ENCODE data around the gene WDFY2. TPM values are rescaled to one million over a fixed set of nuclear protein-coding genes. Genes with fewer than 3 reads are reported as not detected.
"Not testable (repeated sequence)": the region's sequence is repeated elsewhere in the genome, so short reads cannot be mapped to it uniquely, and the experiment has no call there.

Gene WDFY2
- total RNA-seq, 1 donor from 2014 or later = 6.8 TPM

DNA sequence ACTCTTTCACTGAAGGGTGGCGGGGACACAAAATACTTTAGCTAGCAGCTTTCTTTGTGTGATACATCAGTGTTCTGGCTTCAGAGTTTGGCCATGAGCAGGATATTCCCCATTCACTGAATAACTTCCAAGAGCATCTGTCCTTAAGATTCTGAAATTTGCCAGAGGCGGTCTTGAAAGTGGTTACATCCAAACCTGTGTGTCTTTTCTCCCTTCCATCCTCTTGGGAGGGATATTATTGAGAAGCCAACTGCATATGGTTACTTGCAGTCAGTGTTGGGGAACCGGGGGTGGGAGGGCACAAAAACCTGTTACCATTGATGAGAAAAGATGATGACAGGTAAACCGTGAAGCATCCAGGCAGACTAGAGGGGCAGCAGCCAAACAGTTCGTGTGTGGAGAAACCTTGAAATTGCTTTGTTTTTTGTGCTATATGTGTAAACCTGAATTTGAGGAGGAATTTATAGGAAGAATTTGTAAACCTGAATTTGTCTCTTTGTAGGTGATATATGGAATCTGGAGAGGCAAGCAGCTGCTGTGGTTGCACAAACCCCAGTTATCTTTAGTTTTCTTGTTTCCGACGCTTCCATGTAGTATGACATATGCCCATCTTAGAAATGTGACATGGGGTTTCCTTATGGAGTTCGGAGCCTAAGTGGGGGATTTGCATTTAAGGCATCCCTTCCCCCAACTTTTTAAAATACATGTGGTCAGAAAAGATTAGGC, 104.8 kb downstream of the WDFY2 start:
- Histone ChIP-seq H3K36me3 (ENCODE audit: control insufficient read depth in 3 of 3, insufficient read depth in 3 of 3, low read length in 3 of 3) (no peaks in the 10 kb centered on the region), H3K4me3 (ENCODE audit: low read length in 3 of 3) (no peak overlapping the region), H3K4me1 (ENCODE audit: control insufficient read depth in 3 of 3, insufficient read depth in 3 of 3, low read length in 3 of 3) (no peaks in the 10 kb centered on the region), H3K9me3 (ENCODE audit: control insufficient read depth in 3 of 3, low read length in 3 of 3) (no peaks in the 10 kb centered on the region), H3K27ac (ENCODE audit: low read depth, low read length) (no peak overlapping the region), H3K27me3 (ENCODE audit: control insufficient read depth in 3 of 3, insufficient read depth in 3 of 3, low read length in 3 of 3) (no peaks in the 10 kb centered on the region), H3K9ac (ENCODE audit: low read depth in 1 of 3, low read length in 3 of 3) (no peak overlapping the region)

- Histone ChIP-seq H3K36me3 (ENCODE audit: control insufficient read depth in 3 of 3, insufficient read depth in 3 of 3, low read length in 3 of 3) (no peaks in the 10 kb centered on the region), H3K27me3 (ENCODE audit: control insufficient read depth in 3 of 3, insufficient read depth in 3 of 3, low read length in 3 of 3) (no peaks in the 10 kb centered on the region), H3K27ac (ENCODE audit: low read depth, low read length) (no peak overlapping the region), H3K9me3 (ENCODE audit: control insufficient read depth in 3 of 3, low read length in 3 of 3) (no peaks in the 10 kb centered on the region), H3K4me3 (ENCODE audit: low read length in 3 of 3) (no peak overlapping the region), H3K9ac (ENCODE audit: low read depth in 1 of 3, low read length in 3 of 3) (no peak overlapping the region), H3K4me1 (ENCODE audit: control insufficient read depth in 3 of 3, insufficient read depth in 3 of 3, low read length in 3 of 3) (no peaks in the 10 kb centered on the region)
These were observed 105.4 kb downstream of the WDFY2 start for GRCh38 chr13:51689663-51689996.

DNA sequence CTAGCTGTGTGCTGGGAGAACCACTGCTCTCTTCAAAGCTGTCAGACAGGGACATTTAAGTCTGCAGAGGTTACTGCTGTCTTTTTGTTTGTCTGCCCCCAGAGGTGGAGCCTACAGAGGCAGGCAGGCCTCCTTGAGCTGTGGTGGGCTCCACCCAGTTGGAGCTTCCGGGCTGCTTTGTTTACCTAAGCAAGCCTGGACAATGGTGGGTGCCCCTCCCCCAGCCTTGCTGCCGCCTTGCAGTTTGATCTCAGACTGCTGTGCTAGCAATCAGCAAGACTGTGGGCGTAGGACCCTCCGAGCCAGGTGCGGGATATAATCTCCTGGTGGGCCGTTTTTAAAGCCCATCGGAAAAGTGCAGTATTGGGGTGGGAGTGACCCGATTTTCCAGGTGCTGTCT, 111.4 kb downstream of the WDFY2 start:
- not testable (repeated sequence) for H3K4me1 ChIP-seq (ENCODE audit: control insufficient read depth in 3 of 3, insufficient read depth in 3 of 3, low read length in 3 of 3); H3K9me3 ChIP-seq (ENCODE audit: control insufficient read depth in 3 of 3, low read length in 3 of 3); H3K9ac ChIP-seq (ENCODE audit: low read depth in 1 of 3, low read length in 3 of 3); H3K4me3 ChIP-seq (ENCODE audit: low read length in 3 of 3); H3K36me3 ChIP-seq (ENCODE audit: control insufficient read depth in 3 of 3, insufficient read depth in 3 of 3, low read length in 3 of 3); H3K27ac ChIP-seq (ENCODE audit: low read depth, low read length); H3K27me3 ChIP-seq (ENCODE audit: control insufficient read depth in 3 of 3, insufficient read depth in 3 of 3, low read length in 3 of 3)

- Histone ChIP-seq H3K36me3 (ENCODE audit: control insufficient read depth in 3 of 3, insufficient read depth in 3 of 3, low read length in 3 of 3) (no peaks in the 10 kb centered on the region), H3K9me3 (ENCODE audit: control insufficient read depth in 3 of 3, low read length in 3 of 3) (no peaks in the 10 kb centered on the region), H3K27ac (ENCODE audit: low read depth, low read length) (no peak overlapping the region), H3K27me3 (ENCODE audit: control insufficient read depth in 3 of 3, insufficient read depth in 3 of 3, low read length in 3 of 3) (no peaks in the 10 kb centered on the region), H3K9ac (ENCODE audit: low read depth in 1 of 3, low read length in 3 of 3) (no peak overlapping the region), H3K4me3 (ENCODE audit: low read length in 3 of 3) (no peak overlapping the region), H3K4me1 (ENCODE audit: control insufficient read depth in 3 of 3, insufficient read depth in 3 of 3, low read length in 3 of 3) (no peaks in the 10 kb centered on the region)
These were observed 112.9 kb downstream of the WDFY2 start for GRCh38 chr13:51697181-51697580.

DNA sequence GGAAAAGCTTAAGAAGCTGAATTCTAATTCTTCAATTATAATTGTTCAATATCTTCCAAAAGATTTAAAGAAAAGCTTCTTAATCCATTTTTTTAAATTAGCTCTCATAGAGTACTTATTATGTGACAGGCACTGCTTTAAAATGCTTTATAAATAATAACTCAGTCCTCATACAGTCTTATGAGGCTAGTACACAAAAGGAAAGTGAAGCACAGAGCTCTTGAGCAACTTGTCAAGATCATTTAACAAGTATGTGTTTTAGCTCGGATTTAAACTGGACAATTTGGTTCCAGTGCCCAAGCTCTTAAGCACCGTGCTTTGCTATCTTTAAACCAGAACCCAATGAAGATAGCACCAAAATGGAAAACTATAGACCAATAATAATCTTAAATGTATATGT, 113.6 kb downstream of the WDFY2 start:
- no peaks in the 10 kb centered on the region for H3K27me3 ChIP-seq (ENCODE audit: control insufficient read depth in 3 of 3, insufficient read depth in 3 of 3, low read length in 3 of 3)
- H3K9me3 ChIP-seq (ENCODE audit: control insufficient read depth in 3 of 3, low read length in 3 of 3) = no peaks in the 10 kb centered on the region
- no peak overlapping the region for H3K27ac ChIP-seq (ENCODE audit: low read depth, low read length)

DNA sequence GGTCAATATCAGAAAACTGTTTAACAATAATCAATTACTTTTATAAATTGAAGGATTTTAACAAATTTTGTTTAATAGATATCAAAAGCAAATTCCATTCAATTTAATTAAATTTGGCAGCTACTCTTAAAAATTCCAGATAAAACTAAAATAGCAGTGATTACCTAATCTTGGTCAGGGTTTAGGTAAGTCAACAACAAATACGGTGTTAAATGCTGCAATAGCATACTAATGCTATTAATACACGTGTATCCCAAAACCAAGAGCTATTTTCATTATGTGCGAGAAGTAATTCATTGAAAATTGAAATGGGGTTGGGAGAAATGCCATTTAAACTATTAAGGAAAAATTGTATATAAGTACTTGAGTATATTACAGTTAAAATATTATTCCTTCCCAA, 114.1 kb downstream of the WDFY2 start:
- no peak overlapping the region for H3K27ac ChIP-seq (ENCODE audit: low read depth, low read length)
- no peaks in the 10 kb centered on the region for H3K27me3 ChIP-seq (ENCODE audit: control insufficient read depth in 3 of 3, insufficient read depth in 3 of 3, low read length in 3 of 3)
- no peak overlapping the region for H3K9ac ChIP-seq (ENCODE audit: low read depth in 1 of 3, low read length in 3 of 3)
- no peaks in the 10 kb centered on the region for H3K4me1 ChIP-seq (ENCODE audit: control insufficient read depth in 3 of 3, insufficient read depth in 3 of 3, low read length in 3 of 3)
- H3K4me3 ChIP-seq (ENCODE audit: low read length in 3 of 3) = no peak overlapping the region
- H3K36me3 ChIP-seq (ENCODE audit: control insufficient read depth in 3 of 3, insufficient read depth in 3 of 3, low read length in 3 of 3) = no peaks in the 10 kb centered on the region
- no peaks in the 10 kb centered on the region for H3K9me3 ChIP-seq (ENCODE audit: control insufficient read depth in 3 of 3, low read length in 3 of 3)

More for the DNA sequence above, 113.6 kb downstream of the WDFY2 start:
- no peaks in the 10 kb centered on the region for H3K36me3 ChIP-seq (ENCODE audit: control insufficient read depth in 3 of 3, insufficient read depth in 3 of 3, low read length in 3 of 3)
- H3K4me3 ChIP-seq (ENCODE audit: low read length in 3 of 3) = no peak overlapping the region
- H3K4me1 ChIP-seq (ENCODE audit: control insufficient read depth in 3 of 3, insufficient read depth in 3 of 3, low read length in 3 of 3) = no peaks in the 10 kb centered on the region
- no peak overlapping the region for H3K9ac ChIP-seq (ENCODE audit: low read depth in 1 of 3, low read length in 3 of 3)

- Histone ChIP-seq H3K9ac (ENCODE audit: low read depth in 1 of 3, low read length in 3 of 3) (no peak overlapping the region), H3K27me3 (ENCODE audit: control insufficient read depth in 3 of 3, insufficient read depth in 3 of 3, low read length in 3 of 3) (no peaks in the 10 kb centered on the region), H3K27ac (ENCODE audit: low read depth, low read length) (no peak overlapping the region), H3K4me3 (ENCODE audit: low read length in 3 of 3) (no peak overlapping the region), H3K4me1 (ENCODE audit: control insufficient read depth in 3 of 3, insufficient read depth in 3 of 3, low read length in 3 of 3) (no peaks in the 10 kb centered on the region), H3K9me3 (ENCODE audit: control insufficient read depth in 3 of 3, low read length in 3 of 3) (no peaks in the 10 kb centered on the region), H3K36me3 (ENCODE audit: control insufficient read depth in 3 of 3, insufficient read depth in 3 of 3, low read length in 3 of 3) (no peaks in the 10 kb centered on the region)
These were observed 120.4 kb downstream of the WDFY2 start for GRCh38 chr13:51704399-51705313.

DNA sequence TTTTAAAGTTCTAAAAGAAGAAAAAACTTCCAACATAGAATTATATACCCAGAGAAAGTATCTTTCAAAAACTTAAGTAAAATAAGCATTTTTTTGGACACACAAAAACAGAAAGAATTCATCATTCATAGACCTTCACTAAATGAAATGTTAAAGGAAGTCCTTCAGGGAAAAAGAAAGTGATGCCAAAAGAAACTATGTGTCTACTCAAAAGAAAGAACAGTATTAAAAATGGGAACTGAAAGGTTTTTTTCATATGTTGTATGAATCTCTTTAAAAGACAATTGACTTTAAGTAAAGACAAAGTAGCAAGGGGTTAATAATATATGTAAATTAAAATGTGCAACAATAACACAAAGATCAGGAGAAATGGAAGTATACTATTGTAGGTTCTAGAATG, 123.2 kb downstream of the WDFY2 start:
- no peak overlapping the region for H3K4me3 ChIP-seq (ENCODE audit: low read length in 3 of 3)
- no peaks in the 10 kb centered on the region for H3K36me3 ChIP-seq (ENCODE audit: control insufficient read depth in 3 of 3, insufficient read depth in 3 of 3, low read length in 3 of 3)
- H3K9ac ChIP-seq (ENCODE audit: low read depth in 1 of 3, low read length in 3 of 3) = no peak overlapping the region
- H3K4me1 ChIP-seq (ENCODE audit: control insufficient read depth in 3 of 3, insufficient read depth in 3 of 3, low read length in 3 of 3) = no peaks in the 10 kb centered on the region
- no peaks in the 10 kb centered on the region for H3K9me3 ChIP-seq (ENCODE audit: control insufficient read depth in 3 of 3, low read length in 3 of 3)
- H3K27ac ChIP-seq (ENCODE audit: low read depth, low read length) = no peak overlapping the region
- H3K27me3 ChIP-seq (ENCODE audit: control insufficient read depth in 3 of 3, insufficient read depth in 3 of 3, low read length in 3 of 3) = no peaks in the 10 kb centered on the region

- H3K4me3 ChIP-seq (ENCODE audit: low read length in 3 of 3) = no peak overlapping the region
- H3K36me3 ChIP-seq (ENCODE audit: control insufficient read depth in 3 of 3, insufficient read depth in 3 of 3, low read length in 3 of 3) = no peaks in the 10 kb centered on the region
- no peaks in the 10 kb centered on the region for H3K27me3 ChIP-seq (ENCODE audit: control insufficient read depth in 3 of 3, insufficient read depth in 3 of 3, low read length in 3 of 3)
- no peaks in the 10 kb centered on the region for H3K4me1 ChIP-seq (ENCODE audit: control insufficient read depth in 3 of 3, insufficient read depth in 3 of 3, low read length in 3 of 3)
- no peaks in the 10 kb centered on the region for H3K9me3 ChIP-seq (ENCODE audit: control insufficient read depth in 3 of 3, low read length in 3 of 3)
- no peak overlapping the region for H3K27ac ChIP-seq (ENCODE audit: low read depth, low read length)
- H3K9ac ChIP-seq (ENCODE audit: low read depth in 1 of 3, low read length in 3 of 3) = no peak overlapping the region
These were observed 129.5 kb downstream of the WDFY2 start for GRCh38 chr13:51713807-51714206.

DNA sequence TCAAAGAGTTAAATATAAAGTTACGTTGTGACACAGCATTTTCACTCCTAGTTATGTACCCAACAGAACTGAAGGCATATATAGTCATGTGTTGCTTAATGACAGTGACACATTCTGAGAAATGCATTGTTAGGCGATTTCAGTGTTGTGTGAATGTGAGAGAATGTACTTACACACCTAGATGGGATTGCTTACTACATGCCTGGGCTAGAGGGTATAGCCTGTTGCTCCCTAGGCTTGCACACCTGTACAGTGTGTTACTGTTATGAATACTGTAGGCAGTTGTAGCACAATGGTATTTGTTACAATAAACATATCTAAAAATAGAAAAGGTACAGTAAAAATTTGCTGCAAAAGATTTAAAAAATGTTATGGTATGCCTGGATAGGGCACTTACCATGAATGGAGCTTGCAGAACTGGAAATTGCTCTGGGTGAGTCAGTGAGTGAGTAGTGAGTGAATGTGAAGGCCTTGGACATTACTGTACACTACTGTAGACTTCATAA, 130.5 kb downstream of the WDFY2 start:
- Histone ChIP-seq H3K27me3 (ENCODE audit: control insufficient read depth in 3 of 3, insufficient read depth in 3 of 3, low read length in 3 of 3) (no peaks in the 10 kb centered on the region), H3K9ac (ENCODE audit: low read depth in 1 of 3, low read length in 3 of 3) (no peak overlapping the region), H3K9me3 (ENCODE audit: control insufficient read depth in 3 of 3, low read length in 3 of 3) (no peaks in the 10 kb centered on the region), H3K27ac (ENCODE audit: low read depth, low read length) (no peak overlapping the region), H3K4me3 (ENCODE audit: low read length in 3 of 3) (no peak overlapping the region), H3K36me3 (ENCODE audit: control insufficient read depth in 3 of 3, insufficient read depth in 3 of 3, low read length in 3 of 3) (no peaks in the 10 kb centered on the region), H3K4me1 (ENCODE audit: control insufficient read depth in 3 of 3, insufficient read depth in 3 of 3, low read length in 3 of 3) (no peaks in the 10 kb centered on the region)

All from skeletal muscle tissue (tissue), 4 donors.